ENCODE results near the gene HBG1. TPM values are rescaled to one million over a fixed set of nuclear protein-coding genes. Genes with fewer than 3 reads are reported as not detected.

The HBG1 gene
- polyA plus RNA-seq, 1 donor (not counting 4 experiments of a cell fraction or from before 2014, with no cell fraction given) = 0.30 TPM

DNA sequence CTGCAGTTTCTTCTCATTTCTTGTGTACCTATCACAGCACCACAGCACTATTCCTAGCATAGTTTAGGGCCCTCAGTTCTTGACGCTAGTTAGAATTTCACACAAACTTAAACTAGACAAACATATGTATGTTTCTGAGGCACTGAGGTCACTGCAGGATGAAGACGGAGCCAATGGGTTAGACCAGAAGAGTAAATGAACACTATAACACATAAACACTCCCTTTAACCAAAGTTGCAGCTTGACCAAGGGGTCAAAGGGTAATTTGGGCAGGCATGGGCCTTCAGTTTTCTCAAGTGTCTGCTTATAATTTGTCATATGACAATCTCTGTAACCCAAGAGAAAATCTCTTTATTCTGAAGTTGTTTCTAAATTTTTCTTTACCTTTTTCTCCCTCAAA lies 33.0 kb upstream of the HBG1 start:
- dilution Hi-C loops (cut with MboI; ENCODE audit: extremely low pct_ligation_motif_present, low sequenced_read_pairs) = no loop called here
- Histone ChIP-seq H4K20me1 (ENCODE audit: control insufficient read depth, extremely low read depth, insufficient read depth, low read length) (no peaks in the 10 kb centered on the region), H3K4me3 (ENCODE audit: control insufficient read depth in 2 of 3, extremely low read depth in 1 of 3, insufficient read depth in 2 of 3, low read depth in 1 of 3, low read length in 3 of 3) (no peak overlapping the region), H2AFZ (ENCODE audit: control insufficient read depth, low read length) (no peak overlapping the region), H3K9ac (ENCODE audit: control insufficient read depth, extremely low read depth, insufficient read depth, low read length) (no peak overlapping the region), H3K9me1 (ENCODE audit: control insufficient read depth, extremely low read depth, insufficient read depth, low read length) (peaks cover 2% of the 10 kb centered on the region), H3K9me3 (ENCODE audit: control insufficient read depth, low read depth, low read length) (no peaks in the 10 kb centered on the region), H3K4me2 (ENCODE audit: control insufficient read depth, extremely low read depth, insufficient read depth, low read depth, low read length) (no peak overlapping the region), H3K36me3 (ENCODE audit: control insufficient read depth in 2 of 2, extremely low read depth in 1 of 2, insufficient read depth in 2 of 2, low read length in 2 of 2) (no peaks in the 10 kb centered on the region), H3K4me1 (ENCODE audit: control insufficient read depth, extremely low read depth, insufficient read depth, low read length) (peaks cover 24% of the 10 kb centered on the region), H3K27me3 (ENCODE audit: control insufficient read depth, extremely low read depth, insufficient read depth, low read length) (no peaks in the 10 kb centered on the region), H3K79me2 (ENCODE audit: control insufficient read depth, insufficient read depth, low read length) (no peaks in the 10 kb centered on the region), H3K27ac (ENCODE audit: control insufficient read depth, insufficient read depth, low read length) (no peak overlapping the region)
- TF ChIP-seq EZH2 (IDR thresholded peaks at IDR 0.05; ENCODE audit: low read length) (no peak), CTCF (optimal IDR thresholded peaks at IDR 0.05 in 1 of 3, IDR thresholded peaks at IDR 0.05 in 1 of 3, conservative IDR thresholded peaks at IDR 0.05 in 1 of 3; ENCODE audit: extremely low read depth in 1 of 3, insufficient read depth in 2 of 3, low read length in 3 of 3) (no peak)
- no peak for FAIRE-seq
- DNase-seq (ENCODE audit: low read depth, low spot score) = no peak

DNA sequence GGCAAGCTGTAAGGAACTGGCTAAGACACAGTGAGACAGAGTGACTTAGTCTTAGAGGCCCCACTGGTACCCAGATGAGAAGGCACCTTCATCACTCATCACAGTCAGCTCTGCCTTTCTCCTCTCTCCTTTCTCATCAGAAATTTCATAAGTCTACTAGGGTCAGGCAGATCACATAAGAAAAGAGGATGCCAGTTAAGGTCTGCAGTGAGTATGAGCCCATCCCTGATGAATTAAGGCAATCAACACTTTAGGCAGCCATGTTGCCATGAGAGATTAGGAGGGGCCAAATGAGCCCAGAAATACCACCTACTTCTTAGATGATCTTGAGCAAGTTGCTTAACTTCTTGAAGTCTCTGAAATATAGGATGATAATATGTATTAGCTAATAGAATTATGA lies 31.9 kb upstream of the HBG1 start:
- Histone ChIP-seq H3K27ac (ENCODE audit: control insufficient read depth, insufficient read depth, low read length) (no peak overlapping the region), H3K4me3 (ENCODE audit: control insufficient read depth in 2 of 3, extremely low read depth in 1 of 3, insufficient read depth in 2 of 3, low read depth in 1 of 3, low read length in 3 of 3) (no peak overlapping the region), H2AFZ (ENCODE audit: control insufficient read depth, low read length) (no peak overlapping the region), H4K20me1 (ENCODE audit: control insufficient read depth, extremely low read depth, insufficient read depth, low read length) (no peaks in the 10 kb centered on the region), H3K4me1 (ENCODE audit: control insufficient read depth, extremely low read depth, insufficient read depth, low read length) (peaks cover 24% of the 10 kb centered on the region), H3K9me1 (ENCODE audit: control insufficient read depth, extremely low read depth, insufficient read depth, low read length) (peaks cover 2% of the 10 kb centered on the region), H3K4me2 (ENCODE audit: control insufficient read depth, extremely low read depth, insufficient read depth, low read depth, low read length) (no peak overlapping the region), H3K9ac (ENCODE audit: control insufficient read depth, extremely low read depth, insufficient read depth, low read length) (no peak overlapping the region), H3K9me3 (ENCODE audit: control insufficient read depth, low read depth, low read length) (no peaks in the 10 kb centered on the region), H3K27me3 (ENCODE audit: control insufficient read depth, extremely low read depth, insufficient read depth, low read length) (no peaks in the 10 kb centered on the region), H3K79me2 (ENCODE audit: control insufficient read depth, insufficient read depth, low read length) (no peaks in the 10 kb centered on the region), H3K36me3 (ENCODE audit: control insufficient read depth in 2 of 2, extremely low read depth in 1 of 2, insufficient read depth in 2 of 2, low read length in 2 of 2) (no peaks in the 10 kb centered on the region)
- dilution Hi-C loops (cut with MboI; ENCODE audit: extremely low pct_ligation_motif_present, low sequenced_read_pairs) = no loop called here
- FAIRE-seq (no peak), DNase-seq (ENCODE audit: low read depth, low spot score) (no peak)
- TF ChIP-seq CTCF (optimal IDR thresholded peaks at IDR 0.05 in 1 of 3, IDR thresholded peaks at IDR 0.05 in 1 of 3, conservative IDR thresholded peaks at IDR 0.05 in 1 of 3; ENCODE audit: extremely low read depth in 1 of 3, insufficient read depth in 2 of 3, low read length in 3 of 3) = no peak
- TF ChIP-seq EZH2 (IDR thresholded peaks at IDR 0.05; ENCODE audit: low read length) = no peak
